Measurements from ENCODE around the gene DNAJC5.
"Not testable (repeated sequence)": the region's sequence is repeated elsewhere in the genome, so short reads cannot be mapped to it uniquely, and the experiment has no call there.

Gene DNAJC5

DNA sequence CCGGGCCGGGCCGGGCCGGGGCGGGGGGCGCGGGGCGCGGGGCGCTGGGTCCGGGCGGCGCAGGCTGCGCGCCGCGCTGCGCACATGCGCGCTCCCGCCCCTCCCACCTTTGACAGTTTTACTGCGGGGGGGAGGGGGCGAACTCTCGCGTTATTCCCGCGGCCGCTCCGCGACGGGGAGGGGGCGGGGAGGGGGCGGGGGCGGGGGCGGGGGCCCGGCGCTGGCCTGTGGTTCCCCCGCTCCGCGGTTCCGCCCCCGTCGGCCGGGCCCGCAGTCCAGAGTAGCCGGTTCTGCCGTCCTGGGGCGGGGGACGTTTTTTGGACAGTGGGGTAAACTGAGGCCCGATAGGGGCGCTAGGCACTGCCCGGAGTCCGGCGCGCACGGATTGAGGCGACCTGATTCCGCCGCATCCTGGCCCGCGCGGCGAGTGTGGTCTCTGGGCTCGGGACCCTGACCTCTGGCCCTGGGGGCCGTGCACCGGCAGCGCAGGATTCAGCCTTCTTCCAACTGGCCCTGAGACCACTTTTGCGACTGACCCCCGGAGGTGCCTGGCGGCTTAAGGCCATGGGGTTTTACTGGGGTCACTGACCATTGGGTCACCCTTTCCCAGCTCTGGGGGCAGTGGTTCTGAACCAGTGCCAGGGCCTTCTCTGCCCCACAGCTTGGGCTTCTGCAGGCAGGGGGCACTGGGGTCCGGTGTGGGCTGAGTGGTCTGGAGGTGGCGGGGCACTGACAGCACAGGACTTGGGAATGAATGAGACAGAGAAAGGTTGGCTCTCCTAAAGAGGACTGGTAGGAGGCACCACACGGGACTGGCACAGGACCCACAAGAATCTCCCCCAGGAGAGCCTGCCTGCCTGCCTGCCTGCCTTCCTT lies 75.2 kb downstream of the DNAJC5 start, which contains the start of gene ZNF512B:
ZNF512B (minus strand) TSS at position 93 of the 876 bp plus-strand sequence. CDS start 1,980 bp downstream, outside the sequence.
- peak; percentile 62 to 73 for DNase-seq

DNA sequence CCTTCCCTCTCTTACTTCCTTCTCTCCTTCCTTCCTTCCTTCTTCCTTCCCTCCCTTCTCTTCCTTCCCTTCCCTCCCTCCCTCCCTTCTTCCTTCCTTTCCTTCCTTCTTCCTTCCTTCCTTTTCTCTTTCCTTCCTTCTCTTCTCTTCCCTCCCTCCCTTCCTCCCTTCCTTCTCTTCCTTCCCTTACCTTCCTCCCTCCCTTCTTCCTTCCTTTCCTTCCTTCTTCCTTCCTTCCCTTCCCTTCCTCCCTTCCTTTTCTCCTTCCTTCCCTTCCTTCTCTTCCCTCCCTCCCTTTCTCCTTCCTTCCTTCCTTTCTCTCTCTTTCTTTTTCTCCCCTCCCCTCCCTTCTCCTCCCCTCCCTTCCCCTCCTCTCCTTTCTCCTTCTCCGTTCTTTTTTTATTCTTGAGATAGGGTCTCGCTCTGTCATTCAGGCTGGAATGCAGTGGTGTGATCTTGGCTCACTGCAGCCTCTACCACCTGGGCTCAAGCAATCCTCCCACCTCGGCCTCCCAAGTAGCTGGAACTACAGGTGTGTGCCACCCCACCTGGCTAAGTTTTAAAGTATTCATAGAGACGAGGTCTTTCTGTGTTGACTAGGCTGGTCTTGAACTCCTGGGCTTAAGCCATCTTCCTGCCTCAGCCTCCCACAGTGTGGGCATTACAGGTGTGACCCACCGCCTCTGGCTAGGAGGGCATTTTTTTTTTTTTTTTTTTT lies 75.9 kb downstream of the DNAJC5 start:
- DNase-seq = no peak

DNA sequence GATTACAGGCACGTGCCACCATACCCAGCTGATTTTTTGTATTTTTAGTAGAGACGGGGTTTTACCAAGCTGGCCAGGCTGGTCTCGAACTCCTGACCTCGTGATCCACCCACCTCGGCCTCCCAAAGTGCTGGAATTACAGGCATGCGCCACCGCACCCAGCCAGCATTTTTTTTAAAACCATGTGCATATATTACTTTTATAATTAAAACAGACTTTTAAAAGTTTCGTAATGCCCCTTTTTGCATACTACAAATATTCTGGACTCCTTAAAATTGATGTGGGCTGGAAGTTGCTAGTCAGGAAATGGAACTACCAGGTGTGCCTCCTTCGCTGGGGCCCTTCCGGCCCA lies 77.0 kb downstream of the DNAJC5 start:
- not testable (repeated sequence) for DNase-seq

DNA sequence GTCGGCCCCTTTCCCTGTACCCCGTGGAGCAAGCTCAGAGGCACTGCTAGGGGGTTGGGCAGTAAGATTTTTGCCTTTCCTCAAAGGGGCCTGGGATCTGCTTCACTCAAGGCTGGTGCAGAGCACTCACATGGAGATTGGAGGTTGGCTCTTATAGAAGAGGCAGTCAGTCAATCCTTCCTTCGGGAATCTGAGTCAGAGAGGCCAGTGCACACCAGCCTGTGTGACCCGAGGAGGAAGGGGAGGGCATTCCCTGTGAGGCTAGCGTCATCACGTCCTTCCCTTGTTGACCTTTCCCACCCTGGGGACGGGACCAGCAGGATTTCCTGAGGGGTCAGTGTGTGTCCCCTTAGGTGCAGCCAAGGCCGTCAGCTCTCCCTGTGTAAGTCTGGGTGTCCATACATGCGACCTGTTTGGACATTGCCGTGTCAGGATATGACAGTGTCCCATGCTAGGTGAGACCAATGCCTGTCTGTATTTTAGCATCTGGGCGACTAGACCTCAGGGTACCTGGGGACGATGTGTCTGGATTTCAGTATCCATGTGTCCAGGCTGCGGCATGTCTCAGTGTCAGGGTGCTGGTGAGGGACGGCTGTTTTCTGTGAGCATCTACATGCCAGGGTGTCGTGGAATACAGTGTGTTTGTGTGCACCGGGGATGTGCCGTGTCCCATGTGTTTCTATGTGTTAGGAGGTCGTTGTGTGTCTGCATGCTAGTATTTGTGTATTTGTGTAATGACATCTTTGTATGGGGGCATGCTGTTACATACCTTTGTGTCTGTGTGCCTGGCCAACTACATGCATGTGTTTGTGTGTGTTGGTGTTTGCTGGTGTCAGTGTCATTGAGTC lies 77.6 kb downstream of the DNAJC5 start:
- no peak for DNase-seq

DNA sequence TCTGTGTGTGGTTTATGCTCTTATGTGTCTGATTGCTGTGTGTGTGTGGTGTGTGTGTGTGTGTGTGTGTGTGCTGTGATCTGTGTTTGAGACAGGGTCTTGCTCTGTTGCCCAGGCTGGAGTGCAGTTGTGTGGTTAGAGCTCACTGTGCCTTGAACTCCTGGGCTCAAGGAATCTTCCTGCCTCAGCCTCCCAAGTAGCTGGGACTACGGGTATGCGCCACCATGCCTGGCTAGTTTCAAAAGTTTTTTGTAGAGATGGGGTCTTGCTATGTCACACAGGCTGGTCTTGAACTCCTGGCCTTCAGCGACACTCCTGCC lies 78.2 kb downstream of the DNAJC5 start:
- no peak for DNase-seq

GRCh38 chr20:63973636-63974401 lies 78.9 kb downstream of the DNAJC5 start:
- DNase-seq = peak; percentile 84

GRCh38 chr20:63974402-63975200 lies 79.7 kb downstream of the DNAJC5 start:
- no peak for DNase-seq

- DNase-seq = not testable (repeated sequence)
Measured at GRCh38 chr20:63976511-63976910, 81.6 kb downstream of the DNAJC5 start.

GRCh38 chr20:63976980-63977738 lies 82.2 kb downstream of the DNAJC5 start:
- no peak for DNase-seq

DNA sequence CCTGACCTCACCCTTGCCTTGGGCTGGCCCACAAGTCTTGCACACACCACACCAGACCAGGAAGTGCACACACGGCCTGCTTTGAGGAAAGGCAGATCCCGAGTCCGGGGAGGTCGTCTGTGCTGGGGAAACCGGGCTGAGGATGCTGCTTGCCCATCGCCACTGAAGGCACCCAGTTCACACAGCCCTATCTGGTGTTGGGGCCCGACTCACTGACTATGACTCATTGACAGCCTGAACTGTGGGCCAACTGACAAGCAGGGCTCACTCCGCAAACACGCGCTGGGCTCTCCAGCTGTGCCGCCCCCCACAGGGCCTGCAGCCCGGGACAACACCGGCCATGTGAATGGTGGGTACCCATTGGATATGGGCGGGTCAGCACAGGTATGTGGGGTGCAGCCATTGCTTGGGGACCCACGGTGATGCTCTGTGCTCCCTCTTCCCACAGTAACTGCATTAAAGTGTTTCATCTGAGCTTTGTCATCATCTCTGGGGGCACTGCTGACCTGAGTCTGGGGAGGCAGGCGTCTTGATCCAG lies 82.9 kb downstream of the DNAJC5 start:
- DNase-seq = peak; percentile 70 to 78

DNA sequence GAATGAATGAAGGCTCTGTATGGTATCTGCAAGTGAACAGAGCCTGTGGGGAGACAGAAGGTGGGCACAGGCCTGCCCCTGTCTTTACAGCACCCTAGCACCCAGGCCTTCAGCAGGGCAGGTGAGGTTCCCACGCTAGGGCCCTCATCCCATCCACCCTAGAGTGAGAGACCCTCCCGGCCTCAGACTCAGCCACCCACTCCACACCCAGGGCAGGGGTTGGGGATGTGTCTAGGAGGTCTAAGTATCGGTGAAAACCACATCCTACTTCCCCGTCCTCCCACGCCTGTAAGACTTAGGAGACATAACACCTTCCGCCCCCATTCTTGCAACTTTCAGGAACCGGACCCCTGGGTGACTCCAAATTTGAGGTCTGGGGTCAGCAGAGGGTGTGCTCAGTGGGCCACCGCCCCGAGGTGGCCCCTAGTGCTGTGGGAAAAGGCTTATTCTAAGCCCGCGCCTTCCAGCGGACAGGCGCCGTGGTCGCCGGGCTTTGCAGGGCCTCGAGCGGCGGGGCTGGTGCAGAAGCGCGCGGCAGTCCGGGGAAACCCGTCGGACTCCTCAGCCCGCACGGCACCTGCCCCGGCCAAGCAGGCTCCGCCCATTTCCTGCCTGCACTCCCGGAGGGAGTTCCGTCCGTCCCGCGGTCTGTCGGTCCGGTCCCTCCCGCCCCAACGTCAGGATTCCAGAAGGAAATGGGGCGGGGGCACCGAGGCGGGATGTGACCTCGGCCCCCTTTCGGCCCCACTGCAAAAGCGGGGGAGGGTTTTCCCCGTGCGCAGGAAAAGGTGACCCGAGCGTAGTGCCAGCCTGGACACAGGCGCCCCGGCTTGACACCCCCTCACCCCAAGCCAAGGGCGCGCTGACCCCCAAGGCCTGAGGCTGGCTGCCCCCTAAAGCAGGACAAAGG lies 83.6 kb downstream of the DNAJC5 start:
- peak; percentile 80 to 85 for DNase-seq

DNA sequence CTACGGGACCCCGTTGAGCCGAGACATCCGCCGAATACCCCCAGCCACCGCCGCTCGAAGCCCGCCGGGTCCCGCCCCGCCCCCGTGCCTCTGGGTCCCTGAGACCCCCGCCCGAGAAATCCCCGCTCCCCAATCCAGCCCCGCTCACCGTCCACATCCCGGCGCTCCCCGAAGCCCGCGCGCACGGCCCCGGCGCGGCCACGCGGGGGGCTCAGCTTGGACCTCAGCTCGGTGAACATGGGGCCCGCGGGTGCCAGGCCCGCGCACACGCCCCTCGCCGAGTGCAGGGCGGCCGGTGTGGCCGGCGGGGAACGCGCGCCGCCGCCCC lies 84.3 kb downstream of the DNAJC5 start:
- no peak for DNase-seq

DNA sequence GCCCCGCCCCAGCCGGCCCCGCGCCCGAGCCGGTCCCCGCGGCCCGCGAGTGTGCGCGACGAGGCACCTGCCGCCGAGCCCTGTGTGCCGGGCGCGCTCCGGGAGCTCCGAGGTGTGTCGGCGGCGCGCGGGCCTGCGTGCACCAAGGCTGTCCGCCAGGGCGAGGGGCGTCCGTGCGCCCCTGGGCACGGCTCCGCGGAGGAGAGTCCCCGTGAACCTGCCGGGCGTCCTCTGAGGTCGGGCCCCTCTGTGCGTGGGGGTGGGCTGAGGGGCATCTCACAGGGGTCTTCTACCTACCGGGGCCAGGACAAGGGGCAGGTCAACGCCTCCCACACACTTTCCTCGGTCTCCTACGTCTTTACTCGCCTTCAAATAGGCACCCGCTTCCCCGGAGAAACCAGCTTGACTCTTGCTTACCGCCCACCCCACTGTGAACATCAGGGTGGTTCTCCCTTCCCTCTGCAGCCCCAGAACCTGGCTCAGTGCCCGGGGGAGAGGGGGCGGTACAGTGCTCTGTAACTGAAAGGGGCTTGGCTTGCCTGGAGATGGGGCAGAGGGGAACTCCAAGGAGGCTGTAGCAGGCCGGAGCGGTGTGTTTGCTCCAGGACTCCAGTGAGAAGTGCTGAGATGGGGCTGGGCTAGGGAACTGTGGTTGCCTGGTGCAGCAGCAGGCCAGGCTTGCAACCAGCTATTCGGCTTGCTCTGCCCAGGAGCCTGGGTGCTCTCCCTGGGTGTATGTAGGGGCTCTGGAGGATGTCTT lies 84.8 kb downstream of the DNAJC5 start, which contains the start of gene SAMD10:
SAMD10 (minus strand) TSS at position 86 of the 760 bp plus-strand sequence. CDS start 175 bp downstream, outside the sequence.
- peak; percentile 92 to 93 for DNase-seq

GRCh38 chr20:63980317-63980805 lies 85.4 kb downstream of the DNAJC5 start:
- no peak for DNase-seq

DNA sequence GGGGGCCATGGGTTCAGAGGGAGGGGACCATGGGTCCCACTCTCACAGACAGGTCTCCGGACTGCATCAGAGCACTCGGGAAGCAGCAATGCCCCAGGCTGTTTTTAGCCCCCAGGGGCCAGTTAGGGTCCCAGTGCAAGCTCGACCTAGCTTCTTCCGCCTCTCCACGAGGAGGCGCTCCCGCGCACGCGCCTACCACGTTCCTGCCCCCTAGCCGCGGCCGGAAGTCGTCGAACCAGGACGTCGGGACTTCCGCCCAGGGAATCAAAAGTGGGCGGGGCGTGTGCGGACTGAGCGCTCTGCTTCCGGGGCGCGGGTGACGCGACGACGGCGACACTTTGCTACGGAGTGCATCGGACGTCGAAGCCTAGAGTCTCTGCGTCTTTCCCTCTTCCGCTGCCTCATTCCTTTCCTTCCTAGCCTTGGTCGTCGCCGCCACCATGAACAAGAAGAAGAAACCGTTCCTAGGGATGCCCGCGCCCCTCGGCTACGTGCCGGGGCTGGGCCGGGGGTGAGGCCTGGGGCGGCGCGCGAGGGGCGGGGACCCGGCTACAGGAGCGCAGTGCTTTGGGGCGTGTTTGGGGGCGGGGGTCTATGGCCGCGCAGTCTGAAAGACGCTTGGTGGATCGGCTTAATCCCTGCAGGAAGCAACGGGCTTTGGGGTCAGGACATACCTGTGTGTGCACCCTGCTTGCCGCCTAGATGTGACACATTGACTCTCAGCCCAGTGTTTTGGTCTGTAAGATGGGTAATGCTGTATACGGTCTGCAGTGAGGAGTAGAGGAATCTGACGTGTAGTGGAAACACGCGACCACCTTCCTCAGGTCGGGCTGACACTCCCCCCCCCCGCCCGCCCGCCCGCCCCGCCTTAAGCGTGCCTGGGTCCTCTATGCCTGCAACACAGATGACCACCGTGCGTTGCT lies 86.1 kb downstream of the DNAJC5 start, which contains the start of gene PRPF6:
PRPF6 (plus strand) TSS at position 327 of the 923 bp plus-strand sequence; CDS start at position 441, 114 bp downstream.
- DNase-seq = peak; percentile 93 to 96

DNA sequence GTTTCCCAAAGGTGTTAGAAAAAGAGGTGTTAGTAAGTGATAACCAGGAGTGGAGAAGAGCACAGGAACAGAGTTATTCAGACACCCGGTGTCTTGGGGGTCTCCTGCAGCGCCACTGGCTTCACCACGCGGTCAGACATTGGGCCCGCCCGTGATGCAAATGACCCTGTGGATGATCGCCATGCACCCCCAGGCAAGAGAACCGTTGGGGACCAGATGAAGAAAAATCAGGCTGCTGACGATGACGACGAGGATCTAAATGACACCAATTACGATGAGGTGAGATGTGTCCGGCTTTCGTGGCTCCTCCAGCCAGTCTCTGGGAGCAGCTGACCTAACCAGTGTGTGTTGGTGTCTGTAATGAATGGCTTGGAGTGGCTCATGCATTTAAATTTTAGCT lies 88.0 kb downstream of the DNAJC5 start:
- DNase-seq = no peak

Measured in activated CD4-positive, alpha-beta T cell treated with anti-CD3 and anti-CD28 coated beads, Interleukin-2, amount 50 U/mL, for 48 hours (primary cell).